Panc1 (cell line): ENCODE results near the gene PSMD4. TPM values are rescaled to one million over a fixed set of nuclear protein-coding genes. Genes with fewer than 3 reads are reported as not detected.
"Not testable (repeated sequence)": the region's sequence is repeated elsewhere in the genome, so short reads cannot be mapped to it uniquely, and the experiment has no call there.

ENCODE experiments used
- ATAC-seq: fragments of 200-7000 bp; cut with Tn5 transposase; 2 replicates; pipeline ENCODE4 v1.9.1; 2020; ENCODE audit warnings: mild to moderate bottlenecking, moderate library complexity
- BruUV-seq: library from RNA; stranded (reverse); fragments of 400-500 nt; replicated peaks from 2 replicates; lab custom pipeline; 2021; lab: Mats Ljungman, UMichigan
- CTCF ChIA-PET: fragments of 300-600 bp; sonication (Branson Sonifier 250); formaldehyde crosslinking; loops from one replicate; lab custom pipeline; 2022; ENCODE audit warnings: antibody characterized with exemption; lab: Charles Lee
- POLR2A ChIA-PET: fragments of 300-600 bp; sonication (Branson Sonifier 250); formaldehyde crosslinking; loops from one replicate; lab custom pipeline; 2022; ENCODE audit warnings: antibody characterized with exemption; lab: Charles Lee
- DNase-seq: peaks from one replicate; pipeline ENCODE4 v3.0.0-alpha.2; 2010; ENCODE audit warnings: low read depth, low spot score
- H3K27ac ChIP-seq: 2 replicates; pipeline ENCODE4 v1.5.1; 2011; ENCODE audit warnings: mild to moderate bottlenecking, low read length, inconsistent platforms
- H3K27me3 ChIP-seq: fragments of 200-500 bp; sonication (Bioruptor generic); 2 replicates; pipeline ENCODE4 v1.6.0; 2014; ENCODE audit warnings: low read length, inconsistent platforms; ENCODE audit not compliant: control insufficient read depth, insufficient read depth
- H3K36me3 ChIP-seq: fragments of 200-500 bp; sonication (Bioruptor generic); 2 replicates; pipeline ENCODE4 v1.5.1; 2014; ENCODE audit warnings: inconsistent platforms, mild to moderate bottlenecking, low read length, moderate library complexity; ENCODE audit not compliant: control insufficient read depth, insufficient read depth
- H3K4me1 ChIP-seq: 2 replicates; pipeline ENCODE4 v1.5.1; 2011; ENCODE audit warnings: inconsistent platforms, mild to moderate bottlenecking, low read length, moderate library complexity; ENCODE audit not compliant: control insufficient read depth, insufficient read depth
- H3K4me3 ChIP-seq, 2 experiments: 2 replicates each; pipeline ENCODE4 v1.5.1; 2011 to 2012; ENCODE audit warnings: low read depth in 2 of 2, low read length in 2 of 2, mild to moderate bottlenecking in 2 of 2, inconsistent platforms in 1 of 2, moderate library complexity in 1 of 2
- H3K9me3 ChIP-seq: fragments of 200-500 bp; sonication (Bioruptor generic); 2 replicates; pipeline ENCODE4 v1.5.1; 2014; ENCODE audit warnings: low read depth, mild to moderate bottlenecking, inconsistent platforms, low read length, moderate library complexity; ENCODE audit not compliant: control insufficient read depth, insufficient read depth
- CTCF ChIP-seq: fragments of 450-650 bp; IDR thresholded peaks from 2 replicates; pipeline ENCODE4 v1.5.1; 2017; ENCODE audit warnings: mild to moderate bottlenecking
- POLR2AphosphoS5 ChIP-seq: IDR thresholded peaks from 2 replicates; pipeline ENCODE4 v1.6.1; 2012; ENCODE audit warnings: mild to moderate bottlenecking, low read depth, low read length, moderate library complexity
- REST ChIP-seq, 2 experiments: IDR thresholded peaks; 2 replicates each; pipeline ENCODE4 v1.6.1; 2011 to 2012; ENCODE audit warnings: low read depth in 2 of 2, control low read depth in 1 of 2, low read length in 1 of 2, mild to moderate bottlenecking in 1 of 2, moderate library complexity in 1 of 2; ENCODE audit not compliant: insufficient read depth in 1 of 2
- SIN3A ChIP-seq: IDR thresholded peaks from 2 replicates; pipeline ENCODE4 v1.6.1; 2012; ENCODE audit warnings: low read depth, mild to moderate bottlenecking, low read length, moderate library complexity, borderline replicate concordance; ENCODE audit not compliant: insufficient read depth
- TCF7L2 ChIP-seq: IDR thresholded peaks from 2 replicates; pipeline ENCODE4 v1.6.1; 2011; ENCODE audit warnings: mild to moderate bottlenecking, low read depth, low read length, inconsistent platforms
- in situ Hi-C: cut with HindIII; loops from 2 replicates; pipeline ENCODE4 v1.10.0; 2016; ENCODE audit warnings: low sequenced_read_pairs, low pct_unique_long_range_greater_than_20kb
- intact Hi-C: fragments of 100-400 bp; cut with micrococcal nuclease; formaldehyde crosslinking; loops from one replicate; pipeline ENCODE4 v1.10.0; 2022; ENCODE audit not compliant: unreplicated experiment
- total RNA-seq: library from RNA; stranded (reverse); gene quantifications from one replicate; pipeline ENCODE4 v1.2.1, GENCODE V29; 2021; ENCODE audit not compliant: unreplicated experiment

The PSMD4 gene
- total RNA-seq, 1 experiment from 2014 or later: 256 TPM

- Histone ChIP-seq H3K27ac (no peak overlapping the region), H3K4me3 (no peak overlapping the region), H3K4me1 (no peaks in the 10 kb centered on the region), H3K27me3 (no peaks in the 10 kb centered on the region), H3K36me3 (peaks cover 15% of the 10 kb centered on the region), H3K9me3 (no peaks in the 10 kb centered on the region)
- in situ Hi-C loops (no loop called here), intact Hi-C loops (no loop called here)
- no peak for DNase-seq
- no TSS peak for BruUV-seq
- TF ChIP-seq POLR2AphosphoS5: no peak
- TF ChIP-seq TCF7L2: no peak
- no peak for TF ChIP-seq SIN3A
- no peak for TF ChIP-seq REST (IDR thresholded peaks at IDR 0.05; ENCODE audit: insufficient read depth in 1 of 2, low read depth in 2 of 2, low read length in 1 of 2)
- no peak for TF ChIP-seq CTCF
- no peak for ATAC-seq
- ChIA-PET CTCF (no interaction called here), POLR2A (interaction anchor here (0.7 kb wide), 1 partner anchor 59 kb away, joined by 8 read pairs; the partner anchor contains the start of gene PI4KB)
Measured at GRCh38 chr1:151267760-151268159, 13.2 kb downstream of the PSMD4 start.

DNA sequence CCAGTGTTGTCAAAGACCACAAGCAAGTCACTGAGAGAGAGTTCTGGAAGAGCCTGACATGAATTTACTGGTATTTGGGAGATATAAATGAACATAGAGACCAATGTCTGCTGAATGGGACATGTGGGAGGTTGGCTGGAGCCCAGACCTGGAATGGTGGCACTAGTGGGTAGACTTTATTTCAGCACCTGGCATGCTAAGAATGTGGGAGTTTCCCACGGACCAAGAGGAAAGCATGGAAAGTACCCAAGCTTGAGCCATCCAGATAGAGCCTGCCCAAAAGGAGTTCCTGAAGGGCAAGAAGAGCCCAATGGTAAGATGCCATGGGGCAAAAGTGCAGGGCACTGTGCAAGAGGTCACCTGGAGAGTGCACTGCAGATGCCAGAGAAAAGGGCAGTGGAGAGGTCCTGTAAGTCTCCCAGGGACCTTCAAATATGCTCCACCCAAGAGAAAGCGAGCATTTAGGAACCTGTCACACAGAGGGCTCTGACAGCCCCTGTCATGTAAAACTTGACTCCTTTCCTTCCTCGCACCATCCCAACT, 19.5 kb downstream of the PSMD4 start:
- in situ Hi-C loops: no loop called here
- Histone ChIP-seq H3K4me1 (no peaks in the 10 kb centered on the region), H3K27ac (no peak overlapping the region), H3K4me3 (no peak overlapping the region), H3K27me3 (no peaks in the 10 kb centered on the region), H3K9me3 (no peaks in the 10 kb centered on the region), H3K36me3 (no peaks in the 10 kb centered on the region)
- peak; percentile 54; the same call in 1 of the 2 replicates for ATAC-seq
- TF ChIP-seq POLR2AphosphoS5 (no peak), SIN3A (no peak), CTCF (no peak)
- intact Hi-C loops: no loop called here
- no TSS peak for BruUV-seq
- CTCF ChIA-PET: no interaction called here
- DNase-seq: no peak
- POLR2A ChIA-PET: no interaction called here

GRCh38 chr1:151275341-151275740, 20.8 kb downstream of the PSMD4 start:
- CTCF ChIA-PET, H3K27me3 ChIP-seq, H3K9me3 ChIP-seq, in situ Hi-C loops, ATAC-seq, intact Hi-C loops, H3K36me3 ChIP-seq, DNase-seq, BruUV-seq, POLR2A ChIA-PET, H3K4me1 ChIP-seq, H3K27ac ChIP-seq, H3K4me3 ChIP-seq: not testable (repeated sequence)
